Measurements from ENCODE around the gene LDLRAP1. TPM values are rescaled to one million over a fixed set of nuclear protein-coding genes. Genes with fewer than 3 reads are reported as not detected.

The LDLRAP1 gene
- total RNA-seq, 4 donors from 2014 or later = 12.6 to 21.2 (median 16.3) TPM

DNA sequence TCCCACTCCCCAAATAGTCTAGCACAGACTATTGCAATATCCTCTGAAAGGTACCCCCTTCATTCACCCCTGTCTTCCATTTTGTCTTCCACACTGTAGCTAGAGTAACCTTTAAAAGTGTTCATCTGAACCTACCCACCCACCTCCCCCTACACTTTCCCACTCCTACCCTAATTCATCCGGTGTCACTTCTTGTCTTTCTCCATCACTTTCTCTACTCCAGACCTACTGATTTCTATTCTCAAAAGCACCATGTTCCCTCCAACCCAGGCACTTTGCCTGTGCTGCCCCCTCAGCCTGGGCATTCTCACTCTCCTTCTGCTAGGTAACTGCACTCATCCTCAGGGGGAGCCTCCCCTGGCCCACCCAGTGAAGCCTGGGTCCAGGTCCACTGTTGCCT lies 68.4 kb downstream of the LDLRAP1 start:
- peak; percentile 39 for DNase-seq (ENCODE audit: extremely low spot score)
- TF ChIP-seq EP300 (IDR thresholded peaks at IDR 0.05) (no peak), POLR2AphosphoS5 (IDR thresholded peaks at IDR 0.05) (no peak), CTCF (IDR thresholded peaks at IDR 0.05) (no peak), POLR2A (IDR thresholded peaks at IDR 0.05; ENCODE audit: low read depth) (no peak)
- intact Hi-C loops (cut with DNase I) = no loop called here
- Histone ChIP-seq H3K4me3 (no peak overlapping the region), H3K27ac (replicated peaks in 1 of 4) (no peak overlapping the region), H3K9me3 (no peaks in the 10 kb centered on the region), H3K36me3 (no peaks in the 10 kb centered on the region), H3K4me1 (peaks cover 6 to 46% (median 42%) of the 10 kb centered on the region in 4 donors), H3K27me3 (no peaks in the 10 kb centered on the region)
- WGBS = 85% methylated on average over 1 of the region's 1 CpG

- H3K4me1 ChIP-seq = peaks cover 6 to 46% (median 42%) of the 10 kb centered on the region in 4 donors
- no peaks in the 10 kb centered on the region for H3K9me3 ChIP-seq
- 78% methylated on average over 3 of the region's 3 CpGs for WGBS
- H3K27ac ChIP-seq (replicated peaks in 1 of 4) = no peak overlapping the region
- peak; percentile 26 for DNase-seq (ENCODE audit: extremely low spot score)
- intact Hi-C loops (cut with DNase I) = no loop called here
- no peaks in the 10 kb centered on the region for H3K36me3 ChIP-seq
- TF ChIP-seq POLR2AphosphoS5 (IDR thresholded peaks at IDR 0.05) (no peak), CTCF (IDR thresholded peaks at IDR 0.05) (no peak), EP300 (IDR thresholded peaks at IDR 0.05) (no peak), POLR2A (IDR thresholded peaks at IDR 0.05; ENCODE audit: low read depth) (no peak)
- H3K4me3 ChIP-seq = no peak overlapping the region
- H3K27me3 ChIP-seq = no peaks in the 10 kb centered on the region
Measured at GRCh38 chr1:25612421-25612820, 69.0 kb downstream of the LDLRAP1 start.

- Histone ChIP-seq H3K36me3 (no peaks in the 10 kb centered on the region), H3K27me3 (no peaks in the 10 kb centered on the region), H3K27ac (replicated peaks in 1 of 4) (no peak overlapping the region), H3K4me1 (peaks cover 10 to 49% (median 48%) of the 10 kb centered on the region in 4 donors), H3K4me3 (no peak overlapping the region), H3K9me3 (no peaks in the 10 kb centered on the region)
- intact Hi-C loops (cut with DNase I) = no loop called here
- TF ChIP-seq POLR2AphosphoS5 (IDR thresholded peaks at IDR 0.05) (no peak), EP300 (IDR thresholded peaks at IDR 0.05) (no peak), POLR2A (IDR thresholded peaks at IDR 0.05; ENCODE audit: low read depth) (no peak), CTCF (IDR thresholded peaks at IDR 0.05) (no peak)
- WGBS = 82% methylated on average over 3 of the region's 3 CpGs
- peak; percentile 70 for DNase-seq (ENCODE audit: extremely low spot score)
Measured at GRCh38 chr1:25613091-25613490, 69.7 kb downstream of the LDLRAP1 start.

DNA sequence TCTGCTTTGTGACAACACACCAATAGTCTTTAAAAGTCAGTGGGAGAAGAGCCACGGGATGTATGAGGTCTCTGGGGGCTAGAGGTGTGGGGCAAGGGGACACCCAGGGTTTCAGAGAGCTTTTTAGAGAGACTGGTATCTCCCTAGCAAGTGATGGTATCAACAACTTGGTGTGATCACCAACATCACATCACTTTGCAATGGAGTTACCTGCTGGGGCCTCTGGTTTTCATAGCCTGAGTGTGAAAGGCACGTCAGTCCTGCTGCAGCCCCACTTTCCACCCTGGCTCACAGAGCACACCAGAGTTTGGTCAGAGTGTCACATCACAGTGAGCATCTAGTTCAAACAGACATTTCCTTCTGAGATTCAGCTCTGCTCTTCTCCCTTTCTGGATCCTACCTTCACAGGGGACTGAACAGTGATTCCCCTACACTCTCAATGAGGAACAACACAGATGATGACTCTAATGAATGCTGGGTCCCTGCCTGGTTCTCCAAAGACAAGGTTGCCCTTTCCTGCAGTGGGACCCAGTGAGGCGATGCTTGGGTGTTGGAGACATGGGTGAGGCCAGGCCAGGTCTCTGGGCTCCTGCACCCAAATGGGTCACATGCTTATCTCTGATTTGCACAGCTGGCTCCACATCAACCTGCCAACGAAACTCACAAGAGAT lies 71.2 kb downstream of the LDLRAP1 start:
- no peak for DNase-seq (ENCODE audit: extremely low spot score)
- intact Hi-C loops (cut with DNase I) = loop anchor here (2.0 to 5.0 kb wide), 2 partner anchors 128 to 182 kb away; no protein-coding TSS in a partner anchor
- 82% methylated on average over 4 of the region's 4 CpGs for WGBS
- peaks cover 25 to 54% (median 51%) of the 10 kb centered on the region in 4 donors for H3K4me1 ChIP-seq
- TF ChIP-seq POLR2AphosphoS5 (IDR thresholded peaks at IDR 0.05) (no peak), POLR2A (IDR thresholded peaks at IDR 0.05; ENCODE audit: low read depth) (no peak), EP300 (IDR thresholded peaks at IDR 0.05) (no peak), CTCF (IDR thresholded peaks at IDR 0.05) (no peak)
- no peaks in the 10 kb centered on the region for H3K27me3 ChIP-seq
- H3K27ac ChIP-seq (replicated peaks in 1 of 4) = peak overlapping the region in 1 of 4 donors; percentile 89
- no peak overlapping the region for H3K4me3 ChIP-seq
- no peaks in the 10 kb centered on the region for H3K36me3 ChIP-seq
- no peaks in the 10 kb centered on the region for H3K9me3 ChIP-seq
